ENCODE data around the gene SIK2.
"Not testable (repeated sequence)": the region's sequence is repeated elsewhere in the genome, so short reads cannot be mapped to it uniquely, and the experiment has no call there.

The SIK2 gene

DNA sequence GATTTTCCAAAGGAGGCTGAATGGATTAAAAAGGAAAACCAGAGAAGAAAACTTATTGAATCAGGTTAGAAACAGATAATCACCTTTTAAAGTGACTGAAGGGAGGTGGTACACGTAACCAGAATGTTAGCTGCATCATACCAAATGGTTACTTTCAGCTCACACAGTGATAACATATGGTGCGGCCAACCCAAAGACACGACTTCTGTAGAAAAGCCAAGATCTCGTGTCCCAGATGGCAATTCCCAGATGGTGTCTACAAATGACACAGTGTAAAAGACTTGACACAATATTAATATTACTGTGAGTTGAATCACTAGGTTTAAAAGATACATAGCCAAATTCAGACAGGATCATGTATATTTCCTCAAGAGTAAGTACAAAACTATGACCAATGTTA is 158.8 kb downstream of the SIK2 start:
- no peak for TF ChIP-seq Cebpa-rat (IDR thresholded peaks at IDR 0.05)
- H3K9me3 ChIP-seq, result no peaks in the 10 kb centered on the region
- peaks cover 45% of the 10 kb centered on the region for H3K4me1 ChIP-seq
- H3K36me3 ChIP-seq, result peaks cover 81% of the 10 kb centered on the region
- no peak overlapping the region for H3K9ac ChIP-seq
- no peak overlapping the region for H3K27ac ChIP-seq
- H3K4me2 ChIP-seq, result no peak overlapping the region
- H3K4me3 ChIP-seq, result no peak overlapping the region
- no peaks in the 10 kb centered on the region for H3K27me3 ChIP-seq
- H4K20me1 ChIP-seq, result peaks cover 31% of the 10 kb centered on the region

DNA sequence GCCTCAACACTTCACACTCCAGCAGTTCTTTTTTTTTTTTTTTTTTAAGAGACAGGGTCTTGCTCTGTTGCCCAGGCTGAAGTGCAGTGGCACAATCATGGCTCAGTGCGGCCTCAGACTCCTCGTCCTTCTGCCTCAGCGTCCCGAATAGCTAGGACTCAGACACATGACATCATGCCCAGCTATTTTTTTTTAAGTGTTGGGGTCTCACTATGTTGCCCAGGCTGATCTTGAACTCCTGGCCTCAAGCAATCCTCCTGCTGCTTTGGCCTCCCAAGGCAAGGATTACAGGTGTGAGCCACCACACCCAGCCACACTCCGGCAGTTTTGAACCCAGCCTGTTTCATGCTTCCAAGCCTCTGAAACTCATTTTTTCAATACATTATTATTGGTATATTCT is 160.3 kb downstream of the SIK2 start:
- Histone ChIP-seq H3K9me3 (no peaks in the 10 kb centered on the region), H3K4me3 (no peak overlapping the region), H3K4me2 (peak overlapping the region; percentile 47), H3K27ac (no peak overlapping the region), H3K9ac (no peak overlapping the region), H3K27me3 (no peaks in the 10 kb centered on the region; the same call in 1 of the 2 replicates), H4K20me1 (peaks cover 31% of the 10 kb centered on the region), H3K4me1 (peaks cover 54% of the 10 kb centered on the region), H3K36me3 (peaks cover 66% of the 10 kb centered on the region)
- TF ChIP-seq Cebpa-rat (IDR thresholded peaks at IDR 0.05), result no peak

DNA sequence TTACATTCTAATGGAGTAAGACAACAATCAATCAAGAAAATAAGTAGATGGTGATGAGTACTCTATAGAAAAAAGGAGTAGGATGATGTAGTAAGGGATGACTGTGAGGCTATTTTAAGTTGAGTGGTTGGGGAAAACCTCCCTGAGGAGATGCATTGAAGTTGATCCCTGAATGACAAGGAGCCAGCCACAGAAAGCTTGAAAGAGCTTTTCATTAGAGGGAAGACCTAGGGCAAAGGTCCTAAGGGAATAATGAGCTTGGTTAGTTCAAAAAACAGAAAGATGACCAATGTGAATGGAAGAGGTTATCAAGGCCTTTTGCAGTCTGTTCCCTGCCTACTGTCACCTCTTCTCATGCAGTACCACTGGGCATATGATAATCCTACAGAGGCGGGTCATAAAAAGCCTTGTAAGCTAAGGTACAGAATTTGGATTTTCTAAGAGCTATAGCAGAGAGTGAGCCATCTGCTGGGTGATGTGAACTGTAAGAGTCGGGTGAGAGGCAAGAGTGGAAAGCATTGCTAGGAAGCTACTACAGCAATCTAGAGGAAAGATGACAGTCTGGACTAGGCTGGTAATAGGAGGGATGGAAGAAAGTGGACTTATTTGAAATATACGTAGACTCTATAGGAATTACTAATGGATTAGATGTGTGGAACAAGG is 160.9 kb downstream of the SIK2 start:
- Histone ChIP-seq H3K4me1 (peaks cover 54% of the 10 kb centered on the region), H3K4me3 (no peak overlapping the region), H3K9ac (no peak overlapping the region), H3K27me3 (no peaks in the 10 kb centered on the region; the same call in 1 of the 2 replicates), H4K20me1 (peaks cover 31% of the 10 kb centered on the region), H3K9me3 (no peaks in the 10 kb centered on the region), H3K36me3 (peaks cover 60% of the 10 kb centered on the region), H3K27ac (no peak overlapping the region), H3K4me2 (peak overlapping the region; percentile 47)
- no peak for TF ChIP-seq Cebpa-rat (IDR thresholded peaks at IDR 0.05)

DNA sequence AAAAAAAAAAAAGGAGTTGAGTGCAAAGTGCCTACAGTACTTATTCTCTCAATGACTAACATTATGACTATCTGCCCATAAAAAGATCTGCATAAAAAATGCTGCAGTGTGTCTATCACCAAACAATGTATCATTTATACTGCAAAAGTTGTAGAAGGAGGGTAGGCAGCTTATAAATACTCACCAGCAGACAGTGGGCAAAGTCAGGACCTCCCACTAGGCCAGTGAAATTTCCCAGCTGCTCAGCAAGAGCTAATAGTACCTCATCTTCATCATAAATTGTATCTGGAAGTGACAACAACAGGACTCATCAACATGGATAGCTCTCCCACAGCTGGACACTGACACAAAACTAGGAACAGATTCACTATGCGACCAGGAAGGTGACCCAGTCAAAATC is 162.4 kb downstream of the SIK2 start:
- no peaks in the 10 kb centered on the region for H3K9me3 ChIP-seq
- peak overlapping the region; percentile 98 for H3K4me2 ChIP-seq
- peak overlapping the region; percentile 93 for H3K4me3 ChIP-seq
- H3K9ac ChIP-seq, result no peak overlapping the region
- no peak for TF ChIP-seq Cebpa-rat (IDR thresholded peaks at IDR 0.05)
- H3K36me3 ChIP-seq, result peaks cover 45% of the 10 kb centered on the region
- H3K4me1 ChIP-seq, result peaks cover 48% of the 10 kb centered on the region
- peaks cover 31% of the 10 kb centered on the region for H4K20me1 ChIP-seq
- H3K27ac ChIP-seq, result no peak overlapping the region
- H3K27me3 ChIP-seq, result no peaks in the 10 kb centered on the region; the same call in 1 of the 2 replicates

DNA sequence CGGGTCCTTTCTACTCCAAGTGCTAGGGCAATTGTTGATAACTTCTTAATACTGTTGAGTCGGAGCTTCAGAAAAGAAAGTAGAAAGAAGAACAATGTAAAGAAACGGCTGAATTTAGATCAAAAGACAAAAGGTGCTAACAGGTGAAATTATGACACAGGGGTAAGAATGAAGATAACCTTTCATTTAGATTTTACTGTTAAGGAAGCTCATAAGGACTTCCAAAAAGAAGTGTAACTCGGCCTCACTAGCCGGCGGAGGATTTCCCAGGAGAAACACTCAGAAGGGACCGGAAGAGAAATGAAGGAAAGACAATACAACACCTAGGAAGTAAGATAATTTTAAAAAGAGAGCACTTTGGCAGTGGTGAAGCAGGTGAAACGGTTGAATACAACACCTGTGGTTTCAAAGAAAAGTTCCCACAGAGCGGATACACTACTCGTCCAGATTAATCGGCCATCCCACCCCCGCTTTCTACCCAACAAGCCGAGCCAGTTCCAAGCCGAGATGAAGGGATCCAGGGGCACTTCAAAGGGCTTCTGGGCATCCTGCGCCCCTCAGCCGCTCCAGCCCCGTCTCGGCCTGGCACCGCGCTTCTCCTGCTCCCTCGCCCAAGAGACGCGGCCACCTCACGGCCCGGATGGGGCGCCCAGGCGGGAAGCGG is 163.2 kb downstream of the SIK2 start:
- Histone ChIP-seq H3K27me3 (no peaks in the 10 kb centered on the region; the same call in 1 of the 2 replicates), H3K4me3 (peak overlapping the region; percentile 93), H3K9ac (peak overlapping the region; percentile 83), H3K9me3 (no peaks in the 10 kb centered on the region), H4K20me1 (peaks cover 27% of the 10 kb centered on the region), H3K27ac (peak overlapping the region; percentile 77), H3K36me3 (peaks cover 37% of the 10 kb centered on the region), H3K4me1 (peaks cover 40% of the 10 kb centered on the region), H3K4me2 (peak overlapping the region; percentile 98)
- TF ChIP-seq Cebpa-rat (IDR thresholded peaks at IDR 0.05), result no peak

DNA sequence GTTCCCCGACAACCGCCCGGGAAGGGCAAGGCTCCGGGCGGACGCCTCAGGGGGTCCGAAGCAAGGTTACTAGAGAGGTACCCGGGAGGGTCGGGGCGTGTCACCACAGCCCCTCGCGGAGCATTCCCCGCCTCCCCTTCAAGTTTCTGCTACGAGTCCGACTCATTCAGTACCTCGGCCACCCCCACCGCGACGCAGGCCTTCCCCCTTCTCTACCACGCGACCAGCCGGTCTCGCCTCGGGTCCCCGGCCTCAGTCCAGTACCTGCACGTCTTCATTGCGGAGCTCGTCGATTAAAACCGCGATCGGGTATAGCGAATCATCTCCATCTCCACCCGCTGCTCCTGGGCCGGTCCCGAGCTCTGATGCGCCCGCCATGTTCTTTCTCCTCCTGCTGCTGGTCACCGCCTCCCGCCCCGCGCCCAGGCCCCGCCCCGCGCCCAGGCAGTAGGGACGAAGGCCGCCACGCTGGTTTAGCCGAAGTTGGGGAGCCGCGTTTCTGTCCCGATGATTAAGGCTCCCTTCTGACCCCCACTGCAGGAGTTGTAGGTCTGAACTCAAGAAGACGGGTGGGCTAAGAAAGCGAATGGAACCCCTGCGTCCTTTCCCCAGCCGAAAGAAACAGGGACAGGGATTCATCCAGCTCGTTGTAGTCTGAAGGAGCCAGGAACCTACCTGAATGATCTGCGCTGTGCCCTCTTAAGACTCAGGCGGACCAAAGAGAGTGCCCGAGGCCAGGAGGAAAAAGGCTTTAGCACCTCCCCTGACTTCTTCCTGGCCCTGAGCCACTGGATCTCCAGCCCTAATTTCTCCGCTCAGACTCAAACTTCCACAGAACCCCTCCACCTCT is 164.0 kb downstream of the SIK2 start, which contains the start of gene PPP2R1B:
Gene PPP2R1B (minus strand): TSS at position 406 of the 850 bp plus-strand sequence. CDS start 28 bp downstream, at position 378.
- Histone ChIP-seq H3K9me3 (no peaks in the 10 kb centered on the region), H3K36me3 (peaks cover 30% of the 10 kb centered on the region), H3K27me3 (no peaks in the 10 kb centered on the region; the same call in 1 of the 2 replicates), H4K20me1 (peaks cover 21% of the 10 kb centered on the region), H3K4me2 (peak within 1 kb of the TSS; percentile 98), H3K4me1 (peaks cover 40% of the 10 kb centered on the region), H3K4me3 (peak within 1 kb of the TSS; percentile 93), H3K9ac (peak within 1 kb of the TSS; percentile 83), H3K27ac (peak within 1 kb of the TSS; percentile 77)
- no peak for TF ChIP-seq Cebpa-rat (IDR thresholded peaks at IDR 0.05)

DNA sequence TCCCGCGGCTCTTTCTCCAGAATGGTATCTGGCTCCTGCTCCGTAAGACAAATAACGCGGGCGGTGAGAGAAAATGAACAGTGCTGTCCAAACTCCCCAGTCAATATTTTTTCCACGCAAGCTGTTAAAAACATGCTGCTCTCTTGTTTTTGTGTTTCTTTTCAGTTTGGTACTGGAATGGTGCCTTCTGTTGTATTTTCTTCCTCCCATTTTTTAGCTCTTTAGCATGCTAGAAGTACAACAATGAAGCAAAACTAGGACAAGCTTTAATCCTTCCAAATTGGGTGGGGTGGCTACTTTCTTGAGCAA is 164.5 kb downstream of the SIK2 start:
- no peak for TF ChIP-seq Cebpa-rat (IDR thresholded peaks at IDR 0.05)
- Histone ChIP-seq H4K20me1 (peaks cover 17% of the 10 kb centered on the region), H3K4me1 (peaks cover 40% of the 10 kb centered on the region), H3K27ac (peak overlapping the region; percentile 66), H3K4me2 (peak overlapping the region; percentile 98), H3K27me3 (no peaks in the 10 kb centered on the region; the same call in 1 of the 2 replicates), H3K9ac (peak overlapping the region; percentile 83), H3K36me3 (peaks cover 24% of the 10 kb centered on the region), H3K9me3 (no peaks in the 10 kb centered on the region), H3K4me3 (peak overlapping the region; percentile 93)

DNA sequence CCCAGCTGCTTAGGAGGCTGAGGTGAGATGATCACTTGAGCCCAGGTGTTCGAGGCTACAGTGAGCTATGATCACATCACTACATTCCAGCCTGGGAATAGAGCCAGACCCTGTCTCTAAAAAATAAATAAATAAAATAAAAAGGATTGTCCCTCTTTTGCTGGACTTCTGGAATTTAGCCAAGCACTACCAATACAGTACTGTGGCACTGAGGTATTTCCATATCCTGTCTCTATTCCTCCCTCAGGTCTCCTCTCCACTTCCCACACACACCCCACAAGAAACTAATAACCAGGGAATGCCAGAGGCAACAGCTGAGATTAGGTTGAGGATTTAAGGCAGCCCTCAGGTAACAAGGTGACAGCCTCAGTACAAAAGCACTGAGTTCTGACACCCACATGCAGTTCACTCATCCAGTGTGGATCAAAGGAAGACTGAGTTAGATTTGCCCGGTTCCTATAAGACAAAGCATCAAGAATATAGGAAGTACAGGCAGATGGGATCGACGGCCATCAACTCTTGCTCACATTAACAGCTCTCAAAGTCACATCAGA is 168.4 kb downstream of the SIK2 start:
- H3K4me1 ChIP-seq, result peaks cover 9% of the 10 kb centered on the region
- H3K36me3 ChIP-seq, result no peaks in the 10 kb centered on the region
- no peak overlapping the region for H3K4me3 ChIP-seq
- no peak overlapping the region for H3K4me2 ChIP-seq
- H4K20me1 ChIP-seq, result no peaks in the 10 kb centered on the region
- no peak for TF ChIP-seq Cebpa-rat (IDR thresholded peaks at IDR 0.05)
- no peak overlapping the region for H3K27ac ChIP-seq
- no peak overlapping the region for H3K9ac ChIP-seq
- H3K9me3 ChIP-seq, result no peaks in the 10 kb centered on the region
- no peaks in the 10 kb centered on the region; the same call in 1 of the 2 replicates for H3K27me3 ChIP-seq

DNA sequence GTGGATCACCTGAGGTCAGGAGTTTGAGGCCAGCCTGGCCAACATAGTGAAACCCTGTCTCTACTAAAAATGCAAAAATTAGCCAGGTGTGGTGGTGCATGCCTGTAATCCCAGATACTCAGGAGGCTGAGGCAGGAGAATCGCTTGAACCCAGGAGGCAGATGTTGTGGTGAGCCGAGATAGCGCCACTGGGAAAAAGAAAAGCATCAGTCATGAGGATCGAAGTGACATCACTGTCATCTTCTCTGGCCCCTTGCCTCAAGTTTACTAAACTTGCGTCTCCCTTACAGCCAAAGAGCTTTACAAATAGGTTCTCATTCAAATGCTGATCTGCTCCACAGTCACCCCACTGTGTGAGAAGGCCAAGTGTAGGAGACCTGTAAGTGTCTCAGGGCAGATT is 169.0 kb downstream of the SIK2 start:
- H3K4me3 ChIP-seq, H3K36me3 ChIP-seq, H3K4me2 ChIP-seq, H3K4me1 ChIP-seq, H3K27me3 ChIP-seq, H4K20me1 ChIP-seq, H3K27ac ChIP-seq, H3K9ac ChIP-seq, H3K9me3 ChIP-seq: not testable (repeated sequence)
